Spleen (tissue), 11 donors: ENCODE data around the gene KRTAP16-1. TPM values are rescaled to one million over a fixed set of nuclear protein-coding genes. Genes with fewer than 3 reads are reported as not detected.
A peak's percentile ranks its signal among the peaks of the same experiment; 100 is the strongest.

ENCODE experiments used
- DNase-seq: peaks from one replicate; pipeline ENCODE4 v3.0.0-alpha.2; 2020
- H3K27ac ChIP-seq, 8 donors: fragments of 200-600 bp; sonication (generic) in 7 of 8; 1 replicate in 4 of 8; 2 replicates in 4 of 8; pipeline versions ENCODE4 v1.5.0 to v1.8.0; 2016 to 2021; ENCODE audit warnings: inconsistent platforms in 4 of 8, mild to moderate bottlenecking in 4 of 8, moderate library complexity in 1 of 8
- H3K27me3 ChIP-seq, 7 donors: fragments of 200-600 bp; sonication (generic) in 6 of 7; replicated peaks in 1 of 7; 1 replicate in 4 of 7; 2 replicates in 3 of 7; pipeline versions ENCODE4 v1.5.0 to v1.8.0; 2016 to 2021; ENCODE audit warnings: inconsistent platforms in 3 of 7, mild to moderate bottlenecking in 1 of 7
- H3K36me3 ChIP-seq, 6 donors: fragments of 200-600 bp; sonication (generic) in 5 of 6; 1 replicate in 4 of 6; 2 replicates in 2 of 6; pipeline versions ENCODE4 v1.5.0 to v1.8.0; 2016 to 2021; ENCODE audit warnings: inconsistent platforms in 2 of 6
- H3K4me1 ChIP-seq, 6 donors: fragments of 200-600 bp; sonication (generic) in 5 of 6; 1 replicate in 3 of 6; 2 replicates in 3 of 6; pipeline versions ENCODE4 v1.5.0 to v1.8.0; 2016 to 2021; ENCODE audit warnings: inconsistent platforms in 3 of 6
- H3K4me3 ChIP-seq, 8 donors: fragments of 200-600 bp; sonication (generic) in 7 of 8; 1 replicate in 4 of 8; 2 replicates in 4 of 8; pipeline versions ENCODE4 v1.5.0 to v1.8.0; 2016 to 2021; ENCODE audit warnings: inconsistent platforms in 4 of 8, mild to moderate bottlenecking in 4 of 8, moderate library complexity in 2 of 8
- H3K9me3 ChIP-seq, 8 donors: fragments of 200-600 bp; sonication (generic) in 7 of 8; 1 replicate in 4 of 8; 2 replicates in 4 of 8; pipeline versions ENCODE4 v1.5.0 to v1.8.0; 2016 to 2021; ENCODE audit warnings: inconsistent platforms in 4 of 8
- POLR2A ChIP-seq, 3 donors: fragments of 450-650 bp; IDR thresholded peaks; one replicate each; pipeline ENCODE4 v1.5.1; 2017; ENCODE audit warnings: antibody characterized with exemption in 3 of 3, mild to moderate bottlenecking in 1 of 3
- POLR2AphosphoS5 ChIP-seq, 3 donors: sonication (generic); formaldehyde crosslinking; IDR thresholded peaks; one replicate each; pipeline ENCODE4 v1.5.1; 2017; ENCODE audit warnings: antibody characterized with exemption in 3 of 3
- WGBS, 5 donors: extraction: QIAGEN DNeasy Blood & Tissue Kit in 3 of 5; methylation state at CpG; one replicate each; pipeline versions ENCODE4 v1.1.5 to v1.1.7; 2013 to 2018; 5-methylcytosine and 5-hydroxymethylcytosine counted together
- intact Hi-C: fragments of 100-400 bp; cut with DNase I; formaldehyde crosslinking; loops from one replicate; pipeline ENCODE4 v1.15.0; 2023; ENCODE audit warnings: low total_unique reads
- polyA plus RNA-seq, 3 donors: library from polyadenylated mRNA; stranded (reverse); fragments of 200-250 nt; gene quantifications; one replicate each; pipeline ENCODE4 v1.2.1, GENCODE V29; 2013
- total RNA-seq, 7 donors: library from RNA; depleted of rRNA in 3 of 7; stranded (reverse); fragments of >200 nt in 3 of 7; fragmentation: NEBNext Ultra II Directional in 4 of 7; extraction: Animal tissue kit (Norgen Biotek cat#: 25700) in 4 of 7; gene quantifications; one replicate each; pipeline versions ENCODE4 v1.1.0 to v1.2.1, GENCODE V29; 2016 to 2021
- TF ChIP-seq, protein P1 (sequence below), 11 experiments: fragments of 200-600 bp in 7 of 11; fragments of 450-650 bp in 4 of 11; sonication (generic) in 4 of 11; IDR thresholded peaks in 8 of 11; conservative IDR thresholded peaks in 3 of 11; 1 replicate in 7 of 11; 2 replicates in 4 of 11; pipeline versions ENCODE4 v1.4.0 to v1.8.0; 2016 to 2021; ENCODE audit warnings: antibody characterized with exemption in 11 of 11, inconsistent platforms in 4 of 11, mild to moderate bottlenecking in 1 of 11
- donor health status: healthy with polysubstance abuse.
- donor health status: DM: no; HTN: no; CAD: no; lungs with moderate emphysema.
- donor health status: DM: no; HTN: no; CAD: no.
- donor health status: Bipolar disorder and iron deficiency.
- donor health status: healthy.
- donor health status: DM: no; HTN: no; CAD: no.
- donor health status: DM: yes; HTN: yes; CAD: no.

The KRTAP16-1 gene
- total and polyA plus RNA-seq, 10 donors, result not detected

DNA sequence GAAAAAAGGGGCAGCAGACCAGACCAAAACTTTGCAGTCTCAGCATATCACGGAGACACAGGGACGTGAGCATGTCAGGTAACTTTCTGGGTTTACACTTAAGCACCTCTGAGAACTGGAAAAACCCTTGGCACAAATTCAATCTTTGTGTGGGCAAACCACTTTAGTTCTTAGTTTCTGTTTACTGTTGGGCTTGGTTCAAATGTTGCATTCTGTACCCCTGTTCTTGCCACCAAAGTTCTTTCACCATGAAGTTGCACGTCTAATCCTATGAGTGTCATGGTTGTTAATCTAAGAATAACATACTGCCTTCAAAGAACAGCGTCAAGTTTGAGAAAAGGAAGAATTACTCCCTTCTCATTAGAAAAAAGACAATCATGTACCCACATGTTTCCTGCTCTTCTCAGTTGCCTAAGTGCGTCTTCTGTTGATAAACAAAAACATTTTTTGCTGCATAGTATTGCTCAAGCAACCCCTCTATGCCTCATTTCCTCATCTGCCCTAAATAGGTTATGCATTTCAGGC, 29.9 kb upstream of the KRTAP16-1 start:
- WGBS, 5 donors, result 13 to 31% (median 27%) methylated on average over 5 of the region's 5 CpGs
- TF ChIP-seq POLR2A (IDR thresholded peaks at IDR 0.05) (no peak), POLR2AphosphoS5 (IDR thresholded peaks at IDR 0.05) (no peak)
- TF ChIP-seq, protein P1, sequence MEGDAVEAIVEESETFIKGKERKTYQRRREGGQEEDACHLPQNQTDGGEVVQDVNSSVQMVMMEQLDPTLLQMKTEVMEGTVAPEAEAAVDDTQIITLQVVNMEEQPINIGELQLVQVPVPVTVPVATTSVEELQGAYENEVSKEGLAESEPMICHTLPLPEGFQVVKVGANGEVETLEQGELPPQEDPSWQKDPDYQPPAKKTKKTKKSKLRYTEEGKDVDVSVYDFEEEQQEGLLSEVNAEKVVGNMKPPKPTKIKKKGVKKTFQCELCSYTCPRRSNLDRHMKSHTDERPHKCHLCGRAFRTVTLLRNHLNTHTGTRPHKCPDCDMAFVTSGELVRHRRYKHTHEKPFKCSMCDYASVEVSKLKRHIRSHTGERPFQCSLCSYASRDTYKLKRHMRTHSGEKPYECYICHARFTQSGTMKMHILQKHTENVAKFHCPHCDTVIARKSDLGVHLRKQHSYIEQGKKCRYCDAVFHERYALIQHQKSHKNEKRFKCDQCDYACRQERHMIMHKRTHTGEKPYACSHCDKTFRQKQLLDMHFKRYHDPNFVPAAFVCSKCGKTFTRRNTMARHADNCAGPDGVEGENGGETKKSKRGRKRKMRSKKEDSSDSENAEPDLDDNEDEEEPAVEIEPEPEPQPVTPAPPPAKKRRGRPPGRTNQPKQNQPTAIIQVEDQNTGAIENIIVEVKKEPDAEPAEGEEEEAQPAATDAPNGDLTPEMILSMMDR (IDR thresholded peaks at IDR 0.05 in 8 of 11, conservative IDR thresholded peaks at IDR 0.05 in 3 of 11), result no peak
- intact Hi-C loops, result no loop called here

GRCh38 chr17:41335747-41336146, 26.6 kb upstream of the KRTAP16-1 start:
- no peak for DNase-seq
- 88 to 100% (median 94%) methylated on average over 1 of the region's 1 CpG for WGBS, 5 donors
- TF ChIP-seq POLR2AphosphoS5 (IDR thresholded peaks at IDR 0.05), result no peak
- TF ChIP-seq, protein P1 (IDR thresholded peaks at IDR 0.05 in 8 of 11, conservative IDR thresholded peaks at IDR 0.05 in 3 of 11), result no peak
- intact Hi-C loops, result no loop called here
- H3K36me3 ChIP-seq, result no peaks in the 10 kb centered on the region
- H3K27me3 ChIP-seq, result peaks cover 0 to 6% (median 0%) of the 10 kb centered on the region in 7 donors
- peaks cover 0 to 22% (median 14%) of the 10 kb centered on the region in 6 donors for H3K4me1 ChIP-seq
- no peaks in the 10 kb centered on the region for H3K9me3 ChIP-seq
- H3K27ac ChIP-seq, result no peak overlapping the region
- H3K4me3 ChIP-seq, result no peak overlapping the region

More for the DNA sequence above, 29.9 kb upstream of the KRTAP16-1 start:
- peaks cover 0 to 26% (median 14%) of the 10 kb centered on the region in 6 donors for H3K4me1 ChIP-seq
- H3K36me3 ChIP-seq, result no peaks in the 10 kb centered on the region
- peaks cover 0 to 24% (median 16%) of the 10 kb centered on the region in 8 donors for H3K9me3 ChIP-seq
- H3K4me3 ChIP-seq, result no peak overlapping the region
- no peak for DNase-seq
- H3K27ac ChIP-seq, result peak overlapping the region in 7 of 8 donors; percentile 10 to 84 (median 48)
- peaks cover 0 to 6% (median 0%) of the 10 kb centered on the region in 7 donors for H3K27me3 ChIP-seq

GRCh38 chr17:41334385-41335305, 25.5 kb upstream of the KRTAP16-1 start:
- TF ChIP-seq, protein P1 (IDR thresholded peaks at IDR 0.05 in 8 of 11, conservative IDR thresholded peaks at IDR 0.05 in 3 of 11), result no peak
- TF ChIP-seq POLR2AphosphoS5 (IDR thresholded peaks at IDR 0.05) (no peak), POLR2A (IDR thresholded peaks at IDR 0.05) (no peak)
- H3K4me1 ChIP-seq, result peaks cover 0 to 11% (median 6%) of the 10 kb centered on the region in 6 donors
- no peaks in the 10 kb centered on the region for H3K9me3 ChIP-seq
- 68 to 78% (median 71%) methylated on average over 5 to 6 of the region's 6 CpGs for WGBS, 5 donors
- no peak overlapping the region for H3K4me3 ChIP-seq
- no peak overlapping the region for H3K27ac ChIP-seq
- DNase-seq, result no peak
- intact Hi-C loops, result no loop called here
- H3K36me3 ChIP-seq, result no peaks in the 10 kb centered on the region
- peaks cover 0 to 6% (median 0%) of the 10 kb centered on the region in 7 donors for H3K27me3 ChIP-seq

DNA sequence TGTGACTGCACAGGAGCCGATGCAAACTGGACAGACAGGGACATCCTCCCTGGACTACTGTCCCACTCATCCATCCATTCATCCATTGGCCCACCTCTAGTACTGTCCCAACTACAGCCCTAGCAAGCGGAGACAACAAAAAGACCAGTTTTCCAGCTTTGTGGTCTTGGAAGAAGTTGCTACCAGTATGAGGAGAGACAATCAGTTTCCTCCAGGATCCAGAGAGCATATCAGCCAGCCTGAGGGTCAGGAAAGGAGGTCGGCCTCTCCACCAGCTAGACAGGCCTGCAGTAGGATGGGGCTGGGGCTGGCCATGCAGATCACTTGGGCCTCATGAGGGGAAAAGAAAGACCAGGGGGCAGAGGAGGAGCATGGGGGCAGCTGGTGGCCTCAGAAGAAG, 24.7 kb upstream of the KRTAP16-1 start:
- peaks cover 0 to 6% (median 0%) of the 10 kb centered on the region in 7 donors for H3K27me3 ChIP-seq
- H3K9me3 ChIP-seq, result no peaks in the 10 kb centered on the region
- H3K27ac ChIP-seq, result no peak overlapping the region
- 88 to 97% (median 92%) methylated on average over 3 of the region's 3 CpGs for WGBS, 5 donors
- intact Hi-C loops, result no loop called here
- TF ChIP-seq POLR2AphosphoS5 (IDR thresholded peaks at IDR 0.05) (no peak), POLR2A (IDR thresholded peaks at IDR 0.05) (no peak)
- TF ChIP-seq, protein P1 (IDR thresholded peaks at IDR 0.05 in 8 of 11, conservative IDR thresholded peaks at IDR 0.05 in 3 of 11), result no peak
- no peak for DNase-seq
- H3K4me3 ChIP-seq, result no peak overlapping the region
- no peaks in the 10 kb centered on the region for H3K36me3 ChIP-seq
- peaks cover 0 to 3% (median 0%) of the 10 kb centered on the region in 6 donors for H3K4me1 ChIP-seq
